ENCODE data around the gene ZBTB7C. TPM values are rescaled to one million over a fixed set of nuclear protein-coding genes. Genes with fewer than 3 reads are reported as not detected.

Gene ZBTB7C
- total RNA-seq, 2 experiments from 2014 or later: not detected

DNA sequence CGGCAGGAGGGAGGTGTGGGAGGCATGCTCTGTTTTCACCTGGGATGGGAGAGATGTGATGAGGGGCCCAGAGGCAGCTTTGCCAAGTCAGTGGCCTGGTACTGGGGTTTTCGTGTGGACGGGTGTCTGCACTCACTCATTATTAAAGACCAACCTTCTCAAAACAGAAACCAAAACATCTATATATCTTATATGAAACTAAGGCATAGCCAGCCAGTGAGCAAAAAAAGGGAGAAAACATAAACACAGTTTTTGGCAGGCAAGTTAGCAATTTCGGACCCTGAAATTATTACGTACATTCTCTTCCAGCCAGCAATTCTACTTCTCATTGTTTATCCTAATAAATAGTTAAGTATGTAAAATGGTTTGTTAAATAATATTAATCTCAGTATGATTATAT is 297.6 kb downstream of the ZBTB7C start:
- CTCF ChIA-PET (ENCODE audit: unreplicated experiment): no interaction called here
- no peak overlapping the region for H2AFZ ChIP-seq (ENCODE audit: low read length)
- TF ChIP-seq, protein P1, sequence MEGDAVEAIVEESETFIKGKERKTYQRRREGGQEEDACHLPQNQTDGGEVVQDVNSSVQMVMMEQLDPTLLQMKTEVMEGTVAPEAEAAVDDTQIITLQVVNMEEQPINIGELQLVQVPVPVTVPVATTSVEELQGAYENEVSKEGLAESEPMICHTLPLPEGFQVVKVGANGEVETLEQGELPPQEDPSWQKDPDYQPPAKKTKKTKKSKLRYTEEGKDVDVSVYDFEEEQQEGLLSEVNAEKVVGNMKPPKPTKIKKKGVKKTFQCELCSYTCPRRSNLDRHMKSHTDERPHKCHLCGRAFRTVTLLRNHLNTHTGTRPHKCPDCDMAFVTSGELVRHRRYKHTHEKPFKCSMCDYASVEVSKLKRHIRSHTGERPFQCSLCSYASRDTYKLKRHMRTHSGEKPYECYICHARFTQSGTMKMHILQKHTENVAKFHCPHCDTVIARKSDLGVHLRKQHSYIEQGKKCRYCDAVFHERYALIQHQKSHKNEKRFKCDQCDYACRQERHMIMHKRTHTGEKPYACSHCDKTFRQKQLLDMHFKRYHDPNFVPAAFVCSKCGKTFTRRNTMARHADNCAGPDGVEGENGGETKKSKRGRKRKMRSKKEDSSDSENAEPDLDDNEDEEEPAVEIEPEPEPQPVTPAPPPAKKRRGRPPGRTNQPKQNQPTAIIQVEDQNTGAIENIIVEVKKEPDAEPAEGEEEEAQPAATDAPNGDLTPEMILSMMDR (conservative IDR thresholded peaks at IDR 0.05; ENCODE audit: low read length): no peak
- no peak for TF ChIP-seq EZH2phosphoT487 (IDR thresholded peaks at IDR 0.05; ENCODE audit: borderline replicate concordance, low read depth, low read length)
- no TSS peak for BruUV-seq (replicated peaks)
- H3K4me2 ChIP-seq (ENCODE audit: low read length): no peak overlapping the region
- H3K9me3 ChIP-seq (ENCODE audit: low read length): no peaks in the 10 kb centered on the region
- H3K4me1 ChIP-seq (ENCODE audit: insufficient read depth, low read length, poor library complexity, severe bottlenecking): no peaks in the 10 kb centered on the region
- no peak overlapping the region for H3K4me3 ChIP-seq (ENCODE audit: low read depth, low read length, poor library complexity, severe bottlenecking)
- DNase-seq (ENCODE audit: low spot score): no peak
- no peak overlapping the region for H3K27ac ChIP-seq (ENCODE audit: low read depth, low read length, poor library complexity, severe bottlenecking)
- H3K9me2 ChIP-seq (ENCODE audit: insufficient read depth, low read length): no peaks in the 10 kb centered on the region
- no peaks in the 10 kb centered on the region for H3K79me2 ChIP-seq (ENCODE audit: insufficient read depth, low read depth, low read length)
- H4K20me1 ChIP-seq (ENCODE audit: insufficient read depth, low read length): no peaks in the 10 kb centered on the region
- POLR2A ChIA-PET: no interaction called here
- intact Hi-C loops (cut with micrococcal nuclease; ENCODE audit: unreplicated experiment): no loop called here
- no peaks in the 10 kb centered on the region for H3K36me3 ChIP-seq (ENCODE audit: insufficient read depth, low read length)

DNA sequence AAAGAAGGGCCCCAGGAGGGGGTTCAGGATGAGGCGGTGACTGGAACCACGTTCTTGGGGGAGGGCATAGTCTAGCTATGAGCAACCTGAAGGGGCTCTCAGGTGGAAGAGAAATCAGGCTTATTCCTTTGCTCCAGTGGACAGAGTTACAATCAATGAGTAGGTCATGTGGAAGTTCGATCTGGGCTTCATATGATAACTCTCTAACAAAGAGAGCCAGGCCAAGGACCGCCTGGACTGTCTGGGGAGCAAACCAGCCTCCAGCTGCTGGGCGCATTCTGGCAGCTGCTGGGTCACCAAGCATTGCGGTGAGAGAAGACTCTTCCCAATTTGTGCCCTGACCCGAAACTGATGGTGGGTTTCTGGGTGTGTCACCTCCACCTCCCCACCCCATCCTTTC is 298.4 kb downstream of the ZBTB7C start:
- CTCF ChIA-PET (ENCODE audit: unreplicated experiment): no interaction called here
- no TSS peak for BruUV-seq (replicated peaks)

DNA sequence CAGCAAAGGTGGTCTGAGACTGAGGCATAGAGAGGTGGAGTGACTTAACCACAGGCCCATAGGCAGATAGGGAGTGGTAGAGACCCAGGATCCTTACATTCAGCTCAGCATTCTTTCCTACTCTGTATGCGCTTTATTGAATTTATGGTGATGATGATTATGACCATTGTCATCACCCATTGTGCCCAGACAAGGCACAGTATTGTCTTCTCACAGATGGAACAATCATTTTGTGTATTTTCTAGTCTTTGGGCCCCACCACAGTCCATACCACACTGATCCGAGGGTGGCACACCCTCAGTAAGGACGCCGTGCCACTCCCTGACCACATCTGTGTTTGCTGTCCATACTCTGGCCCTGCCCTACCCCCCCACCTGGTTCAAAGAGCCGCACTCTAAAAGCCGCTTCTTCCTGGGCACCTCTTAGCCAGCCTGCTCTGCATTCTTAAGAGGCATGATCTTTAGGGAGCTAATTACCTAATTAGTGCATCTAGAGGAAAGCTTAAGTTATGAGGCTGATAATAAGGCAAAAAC is 299.2 kb downstream of the ZBTB7C start:
- Histone ChIP-seq H3K9me3 (ENCODE audit: low read length) (no peaks in the 10 kb centered on the region), H3K4me2 (ENCODE audit: low read length) (no peak overlapping the region), H2AFZ (ENCODE audit: low read length) (no peak overlapping the region), H3K36me3 (ENCODE audit: insufficient read depth, low read length) (no peaks in the 10 kb centered on the region), H3K4me1 (ENCODE audit: insufficient read depth, low read length, poor library complexity, severe bottlenecking) (no peaks in the 10 kb centered on the region), H3K79me2 (ENCODE audit: insufficient read depth, low read depth, low read length) (no peaks in the 10 kb centered on the region), H4K20me1 (ENCODE audit: insufficient read depth, low read length) (no peaks in the 10 kb centered on the region), H3K4me3 (ENCODE audit: low read depth, low read length, poor library complexity, severe bottlenecking) (no peak overlapping the region), H3K9me2 (ENCODE audit: insufficient read depth, low read length) (no peaks in the 10 kb centered on the region), H3K27ac (ENCODE audit: low read depth, low read length, poor library complexity, severe bottlenecking) (no peak overlapping the region)
- POLR2A ChIA-PET: no interaction called here
- no peak for DNase-seq (ENCODE audit: low spot score)
- no TSS peak for BruUV-seq (replicated peaks)
- CTCF ChIA-PET (ENCODE audit: unreplicated experiment): no interaction called here
- intact Hi-C loops (cut with micrococcal nuclease; ENCODE audit: unreplicated experiment): no loop called here
- TF ChIP-seq, protein P1 (conservative IDR thresholded peaks at IDR 0.05; ENCODE audit: low read length): no peak
- TF ChIP-seq EZH2phosphoT487 (IDR thresholded peaks at IDR 0.05; ENCODE audit: borderline replicate concordance, low read depth, low read length): no peak

More for the DNA sequence above, 298.4 kb downstream of the ZBTB7C start:
- no peaks in the 10 kb centered on the region for H3K36me3 ChIP-seq (ENCODE audit: insufficient read depth, low read length)
- H3K4me3 ChIP-seq (ENCODE audit: low read depth, low read length, poor library complexity, severe bottlenecking): no peak overlapping the region
- no peaks in the 10 kb centered on the region for H3K79me2 ChIP-seq (ENCODE audit: insufficient read depth, low read depth, low read length)
- no peak for DNase-seq (ENCODE audit: low spot score)
- intact Hi-C loops (cut with micrococcal nuclease; ENCODE audit: unreplicated experiment): no loop called here
- no peaks in the 10 kb centered on the region for H3K9me2 ChIP-seq (ENCODE audit: insufficient read depth, low read length)
- no peak overlapping the region for H3K27ac ChIP-seq (ENCODE audit: low read depth, low read length, poor library complexity, severe bottlenecking)
- POLR2A ChIA-PET: no interaction called here
- no peaks in the 10 kb centered on the region for H4K20me1 ChIP-seq (ENCODE audit: insufficient read depth, low read length)
- no peak overlapping the region for H3K4me2 ChIP-seq (ENCODE audit: low read length)
- H3K4me1 ChIP-seq (ENCODE audit: insufficient read depth, low read length, poor library complexity, severe bottlenecking): no peaks in the 10 kb centered on the region
- H3K9me3 ChIP-seq (ENCODE audit: low read length): no peaks in the 10 kb centered on the region
- TF ChIP-seq EZH2phosphoT487 (IDR thresholded peaks at IDR 0.05; ENCODE audit: borderline replicate concordance, low read depth, low read length): no peak
- TF ChIP-seq, protein P1 (conservative IDR thresholded peaks at IDR 0.05; ENCODE audit: low read length): no peak
- no peak overlapping the region for H2AFZ ChIP-seq (ENCODE audit: low read length)

Data from OCI-LY7 (cell line).